BLaER1 (cell line): Measurements from ENCODE around the gene UMOD.

Experiments used
- H3K27ac ChIP-seq: shearing (Covaris generic); formaldehyde crosslinking; 2 replicates; pipeline ENCODE4 v1.8.1; 2022
- H3K27me3 ChIP-seq: shearing (Covaris generic); formaldehyde crosslinking; 2 replicates; pipeline ENCODE4 v1.8.1; 2022
- H3K36me3 ChIP-seq: shearing (Covaris generic); formaldehyde crosslinking; 2 replicates; pipeline ENCODE4 v1.8.1; 2022
- H3K4me1 ChIP-seq: shearing (Covaris generic); formaldehyde crosslinking; 2 replicates; pipeline ENCODE4 v1.8.1; 2022
- H3K4me2 ChIP-seq: shearing (Covaris generic); formaldehyde crosslinking; 2 replicates; pipeline ENCODE4 v1.8.1; 2022
- H3K4me3 ChIP-seq: shearing (Covaris generic); formaldehyde crosslinking; 2 replicates; pipeline ENCODE4 v1.8.1; 2022
- H3K9ac ChIP-seq: shearing (Covaris generic); formaldehyde crosslinking; 2 replicates; pipeline ENCODE4 v1.8.1; 2022
- H3K9me3 ChIP-seq: shearing (Covaris generic); formaldehyde crosslinking; 2 replicates; pipeline ENCODE4 v1.8.1; 2022
- H4K20me1 ChIP-seq: shearing (Covaris generic); formaldehyde crosslinking; 2 replicates; pipeline ENCODE4 v1.8.1; 2022
- Cebpa-rat ChIP-seq: shearing (Covaris generic); IDR thresholded peaks from 2 replicates; pipeline ENCODE4 v1.8.1; 2022

UMOD gene

DNA sequence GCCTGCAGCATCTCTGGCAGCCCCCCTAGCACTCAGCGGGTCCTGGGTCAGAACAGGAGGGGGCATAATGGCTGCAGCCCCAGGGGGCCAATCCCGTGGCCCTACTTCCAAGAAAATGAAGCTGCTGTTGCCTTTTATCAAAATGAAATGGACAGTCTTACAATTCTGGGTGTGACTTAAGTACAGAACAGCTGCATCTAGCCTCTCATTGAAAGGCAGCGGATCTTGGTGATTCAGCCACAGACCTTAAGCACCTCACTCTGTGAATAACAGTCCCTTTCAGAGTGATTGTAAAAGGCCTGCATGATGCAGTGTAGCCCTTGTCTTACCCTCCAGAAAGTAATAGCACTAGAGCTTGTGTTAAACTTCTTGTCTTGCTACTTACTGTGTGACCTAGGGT lies 11.5 kb upstream of the UMOD start:
- Histone ChIP-seq H3K4me3 (no peak overlapping the region), H3K9me3 (no peaks in the 10 kb centered on the region), H3K4me2 (no peak overlapping the region), H3K27ac (no peak overlapping the region), H4K20me1 (no peaks in the 10 kb centered on the region), H3K36me3 (no peaks in the 10 kb centered on the region), H3K27me3 (no peaks in the 10 kb centered on the region), H3K4me1 (no peaks in the 10 kb centered on the region), H3K9ac (no peak overlapping the region)
- TF ChIP-seq Cebpa-rat = no peak

GRCh38 chr16:20363191-20363590 lies 10.7 kb upstream of the UMOD start:
- no peak overlapping the region for H3K4me3 ChIP-seq
- H3K4me1 ChIP-seq = no peaks in the 10 kb centered on the region
- no peaks in the 10 kb centered on the region for H3K27me3 ChIP-seq
- H3K4me2 ChIP-seq = no peak overlapping the region
- H4K20me1 ChIP-seq = no peaks in the 10 kb centered on the region
- TF ChIP-seq Cebpa-rat = no peak
- no peak overlapping the region for H3K27ac ChIP-seq
- no peaks in the 10 kb centered on the region for H3K36me3 ChIP-seq
- no peak overlapping the region for H3K9ac ChIP-seq
- H3K9me3 ChIP-seq = no peaks in the 10 kb centered on the region

DNA sequence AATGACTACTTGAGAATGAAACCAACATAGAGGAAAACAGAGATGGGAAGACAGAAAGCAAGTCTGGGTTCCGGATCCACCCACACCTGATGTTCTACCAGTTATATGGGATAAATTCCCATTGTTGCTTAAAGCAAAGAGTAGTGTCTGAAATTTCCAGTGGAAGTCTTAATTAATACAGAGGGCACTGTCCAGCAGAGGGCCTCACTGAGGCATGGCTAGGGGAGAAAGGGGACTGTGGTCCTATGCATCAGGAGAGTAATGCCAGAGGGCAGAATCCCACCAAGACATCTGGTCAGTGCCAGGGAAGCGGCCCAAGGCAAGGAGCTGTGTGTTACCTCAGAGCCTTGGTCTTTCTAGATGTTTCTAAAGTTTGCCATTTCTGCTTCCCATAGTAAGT lies 7.5 kb upstream of the UMOD start:
- Histone ChIP-seq H3K4me2 (no peak overlapping the region), H4K20me1 (no peaks in the 10 kb centered on the region), H3K27ac (no peak overlapping the region), H3K9me3 (no peaks in the 10 kb centered on the region), H3K27me3 (no peaks in the 10 kb centered on the region), H3K9ac (no peak overlapping the region), H3K4me3 (no peak overlapping the region), H3K4me1 (no peaks in the 10 kb centered on the region), H3K36me3 (no peaks in the 10 kb centered on the region)
- no peak for TF ChIP-seq Cebpa-rat

- H3K4me3 ChIP-seq = no peak overlapping the region
- no peaks in the 10 kb centered on the region for H3K4me1 ChIP-seq
- H3K4me2 ChIP-seq = no peak overlapping the region
- no peaks in the 10 kb centered on the region for H3K9me3 ChIP-seq
- H3K36me3 ChIP-seq = no peaks in the 10 kb centered on the region
- no peaks in the 10 kb centered on the region for H4K20me1 ChIP-seq
- H3K9ac ChIP-seq = no peak overlapping the region
- H3K27ac ChIP-seq = no peak overlapping the region
- TF ChIP-seq Cebpa-rat = no peak
- H3K27me3 ChIP-seq = no peaks in the 10 kb centered on the region
Measured at GRCh38 chr16:20355114-20355782, 2.7 kb upstream of the UMOD start.

DNA sequence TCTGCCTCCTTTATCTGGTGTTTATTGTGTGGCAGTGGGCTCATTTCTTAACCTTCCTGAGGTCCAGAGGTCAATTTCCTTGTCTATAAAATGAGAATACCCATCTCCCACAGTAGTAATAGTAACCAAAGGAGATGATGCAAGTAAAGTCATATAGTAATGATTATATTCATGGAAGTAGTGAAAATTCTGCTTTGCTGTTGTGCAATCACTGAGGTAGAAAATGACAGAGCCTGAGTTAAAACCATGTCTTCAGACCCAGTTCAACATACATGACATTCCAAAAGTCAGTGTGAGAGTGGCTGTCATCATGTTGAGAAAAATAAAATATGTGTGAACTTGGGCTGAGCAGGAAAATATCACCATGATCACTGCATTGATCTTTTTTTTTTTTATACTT lies 864 bp upstream of the UMOD start:
- H3K4me2 ChIP-seq = no peak overlapping the region
- no peaks in the 10 kb centered on the region for H3K36me3 ChIP-seq
- H3K9ac ChIP-seq = no peak overlapping the region
- H4K20me1 ChIP-seq = no peaks in the 10 kb centered on the region
- no peak overlapping the region for H3K4me3 ChIP-seq
- no peak overlapping the region for H3K27ac ChIP-seq
- H3K27me3 ChIP-seq = no peaks in the 10 kb centered on the region
- H3K4me1 ChIP-seq = no peaks in the 10 kb centered on the region
- no peaks in the 10 kb centered on the region for H3K9me3 ChIP-seq
- no peak for TF ChIP-seq Cebpa-rat

DNA sequence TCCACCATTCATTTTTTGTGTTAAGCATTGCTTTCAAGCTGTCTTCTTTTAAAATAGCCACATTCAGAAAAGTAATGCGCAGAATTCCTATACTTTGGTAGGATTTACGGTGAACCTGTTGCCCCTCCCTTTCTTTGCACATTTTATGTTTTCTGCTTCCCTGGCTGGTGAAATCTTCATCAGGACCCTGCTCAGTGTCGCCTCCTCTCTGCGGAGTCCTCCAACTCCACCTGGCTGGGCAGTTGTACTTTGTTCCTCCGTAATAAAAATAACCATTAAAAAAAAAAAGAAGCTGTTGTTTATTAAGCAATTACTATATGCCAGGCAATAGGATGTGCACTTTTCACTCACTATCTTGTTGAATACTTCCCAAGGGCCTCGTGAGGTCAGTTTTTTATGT lies 2.9 kb downstream of the UMOD start:
- H3K4me2 ChIP-seq = no peak overlapping the region
- H3K36me3 ChIP-seq = no peaks in the 10 kb centered on the region
- no peaks in the 10 kb centered on the region for H3K27me3 ChIP-seq
- no peak overlapping the region for H3K4me3 ChIP-seq
- no peaks in the 10 kb centered on the region for H3K4me1 ChIP-seq
- no peaks in the 10 kb centered on the region for H3K9me3 ChIP-seq
- no peak for TF ChIP-seq Cebpa-rat
- H3K9ac ChIP-seq = no peak overlapping the region
- no peak overlapping the region for H3K27ac ChIP-seq
- H4K20me1 ChIP-seq = no peaks in the 10 kb centered on the region

DNA sequence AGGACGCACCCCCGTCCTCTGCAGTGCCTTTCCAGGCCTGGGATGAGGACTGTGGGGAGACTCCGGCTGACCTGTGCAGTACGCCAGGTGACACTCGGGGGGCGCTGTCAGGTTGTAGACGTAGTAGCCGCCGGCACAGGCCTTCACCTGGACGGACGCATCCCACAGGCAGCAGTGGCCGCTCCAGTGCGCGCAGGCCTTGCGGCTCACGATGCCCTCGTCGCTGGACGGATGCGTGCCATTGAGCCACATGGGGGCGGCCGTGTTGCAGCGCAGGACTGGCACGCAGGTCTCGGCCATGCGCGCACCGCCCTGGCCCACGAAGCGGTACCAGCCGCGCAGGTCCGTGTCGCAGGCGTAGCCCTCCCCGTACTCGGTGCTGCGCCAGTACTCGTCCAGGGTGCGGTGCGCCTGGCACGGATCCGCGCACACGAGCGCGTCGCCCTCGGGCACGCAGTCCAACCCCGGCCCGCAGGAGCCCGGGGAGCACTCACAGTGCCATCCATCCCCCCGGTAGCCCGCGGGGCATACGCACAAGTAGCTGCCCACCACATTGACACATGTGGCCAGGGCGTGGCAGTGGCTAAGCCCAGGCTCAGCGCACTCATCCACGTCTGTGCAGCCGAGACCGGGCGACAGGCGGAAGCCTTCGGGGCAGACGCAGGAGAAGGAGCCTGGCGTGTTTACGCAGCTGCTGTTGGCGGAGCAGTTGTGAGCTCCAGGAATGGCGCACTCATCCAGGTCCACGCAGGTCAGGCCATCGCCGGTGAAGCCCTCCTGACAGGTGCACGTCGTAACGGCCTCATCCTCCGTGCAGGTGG lies 3.9 kb downstream of the UMOD start:
- no peaks in the 10 kb centered on the region for H3K27me3 ChIP-seq
- no peak overlapping the region for H3K27ac ChIP-seq
- no peaks in the 10 kb centered on the region for H3K9me3 ChIP-seq
- no peaks in the 10 kb centered on the region for H3K4me1 ChIP-seq
- no peak overlapping the region for H3K9ac ChIP-seq
- no peak overlapping the region for H3K4me3 ChIP-seq
- H3K4me2 ChIP-seq = no peak overlapping the region
- no peaks in the 10 kb centered on the region for H3K36me3 ChIP-seq
- TF ChIP-seq Cebpa-rat = no peak
- H4K20me1 ChIP-seq = no peaks in the 10 kb centered on the region

- Histone ChIP-seq H3K9ac (no peak overlapping the region), H3K4me2 (no peak overlapping the region), H3K36me3 (no peaks in the 10 kb centered on the region), H3K4me1 (no peaks in the 10 kb centered on the region), H3K27ac (no peak overlapping the region), H3K4me3 (no peak overlapping the region), H3K27me3 (no peaks in the 10 kb centered on the region), H4K20me1 (no peaks in the 10 kb centered on the region), H3K9me3 (no peaks in the 10 kb centered on the region)
- no peak for TF ChIP-seq Cebpa-rat
Measured at GRCh38 chr16:20347666-20348364, 4.7 kb downstream of the UMOD start.

GRCh38 chr16:20344611-20345010 lies 7.9 kb downstream of the UMOD start:
- Histone ChIP-seq H3K27me3 (no peaks in the 10 kb centered on the region), H3K9ac (no peak overlapping the region), H3K4me1 (no peaks in the 10 kb centered on the region), H4K20me1 (no peaks in the 10 kb centered on the region), H3K4me2 (no peak overlapping the region), H3K36me3 (no peaks in the 10 kb centered on the region), H3K9me3 (no peaks in the 10 kb centered on the region), H3K4me3 (no peak overlapping the region), H3K27ac (no peak overlapping the region)
- TF ChIP-seq Cebpa-rat = no peak

DNA sequence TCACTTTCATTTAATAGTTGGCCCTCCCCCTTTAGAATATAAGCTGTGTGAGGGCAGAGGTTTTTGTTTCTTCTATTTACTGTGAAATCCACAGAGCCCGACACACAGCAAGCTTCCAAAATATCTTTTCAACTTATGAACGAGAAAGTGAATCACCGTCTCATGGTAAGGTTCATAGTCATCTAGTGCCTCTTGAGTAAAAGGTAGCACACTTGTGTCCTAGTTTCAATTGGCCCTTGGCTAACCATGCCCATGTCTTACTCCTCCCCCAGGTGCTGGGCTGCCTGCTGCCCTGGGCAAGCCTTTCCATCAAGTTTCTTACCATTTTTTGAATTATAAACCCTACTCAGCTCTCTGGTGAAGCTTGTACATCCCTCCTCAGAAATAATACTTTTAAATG lies 12.8 kb downstream of the UMOD start:
- H4K20me1 ChIP-seq = no peaks in the 10 kb centered on the region
- no peaks in the 10 kb centered on the region for H3K36me3 ChIP-seq
- H3K27ac ChIP-seq = no peak overlapping the region
- peaks cover 7% of the 10 kb centered on the region; the same call in 1 of the 2 replicates for H3K4me1 ChIP-seq
- TF ChIP-seq Cebpa-rat = no peak
- H3K9ac ChIP-seq = no peak overlapping the region
- no peaks in the 10 kb centered on the region for H3K9me3 ChIP-seq
- no peaks in the 10 kb centered on the region for H3K27me3 ChIP-seq
- no peak overlapping the region for H3K4me3 ChIP-seq
- H3K4me2 ChIP-seq = no peak overlapping the region
